Measurements from ENCODE around the gene MOV10L1. TPM values are rescaled to one million over a fixed set of nuclear protein-coding genes. Genes with fewer than 3 reads are reported as not detected.

Gene MOV10L1
- total RNA-seq, 1 donor from 2014 or later = 0.12 TPM

GRCh38 chr22:50053861-50054260 lies 35.9 kb upstream of the MOV10L1 start:
- no peak overlapping the region for H3K4me3 ChIP-seq (ENCODE audit: low read depth, low read length)
- no peak for TF ChIP-seq CTCF (conservative IDR thresholded peaks at IDR 0.05; ENCODE audit: low read depth, low read length)
- DNase-seq (ENCODE audit: low read depth) = no peak

GRCh38 chr22:50056214-50056972 lies 33.4 kb upstream of the MOV10L1 start:
- no peak for TF ChIP-seq CTCF (conservative IDR thresholded peaks at IDR 0.05; ENCODE audit: low read depth, low read length)
- DNase-seq (ENCODE audit: low read depth) = no peak
- no peak overlapping the region for H3K4me3 ChIP-seq (ENCODE audit: low read depth, low read length)

GRCh38 chr22:50057278-50058060 lies 32.3 kb upstream of the MOV10L1 start:
- no peak for TF ChIP-seq CTCF (conservative IDR thresholded peaks at IDR 0.05; ENCODE audit: low read depth, low read length)
- no peak overlapping the region for H3K4me3 ChIP-seq (ENCODE audit: low read depth, low read length)
- no peak for DNase-seq (ENCODE audit: low read depth)

- no peak for DNase-seq (ENCODE audit: low read depth)
- TF ChIP-seq CTCF (conservative IDR thresholded peaks at IDR 0.05; ENCODE audit: low read depth, low read length) = no peak
- no peak within 1 kb of the TSS for H3K4me3 ChIP-seq (ENCODE audit: low read depth, low read length)
These were observed 31.5 kb upstream of the MOV10L1 start, which contains the start of gene TTLL8 for GRCh38 chr22:50058061-50058905. TTLL8 (minus strand) TSS chr22:50058298.

- no peak overlapping the region for H3K4me3 ChIP-seq (ENCODE audit: low read depth, low read length)
- TF ChIP-seq CTCF (conservative IDR thresholded peaks at IDR 0.05; ENCODE audit: low read depth, low read length) = no peak
- DNase-seq (ENCODE audit: low read depth) = no peak
These were observed 30.6 kb upstream of the MOV10L1 start for GRCh38 chr22:50058906-50059880.

- no peak for TF ChIP-seq CTCF (conservative IDR thresholded peaks at IDR 0.05; ENCODE audit: low read depth, low read length)
- DNase-seq (ENCODE audit: low read depth) = no peak
- no peak overlapping the region for H3K4me3 ChIP-seq (ENCODE audit: low read depth, low read length)
These were observed 29.9 kb upstream of the MOV10L1 start for GRCh38 chr22:50059881-50060262.

All from epithelial cell of proximal tubule (primary cell).